GM12801 (cell line): Measurements from ENCODE around the gene COG2.

Experiments used
- TF ChIP-seq, protein P1 (sequence below): IDR thresholded peaks from one replicate; pipeline ENCODE4 v1.5.1; 2011; ENCODE audit warnings: control low read depth; ENCODE audit not compliant: insufficient read length; ENCODE audit errors: extremely low read depth

Gene COG2

DNA sequence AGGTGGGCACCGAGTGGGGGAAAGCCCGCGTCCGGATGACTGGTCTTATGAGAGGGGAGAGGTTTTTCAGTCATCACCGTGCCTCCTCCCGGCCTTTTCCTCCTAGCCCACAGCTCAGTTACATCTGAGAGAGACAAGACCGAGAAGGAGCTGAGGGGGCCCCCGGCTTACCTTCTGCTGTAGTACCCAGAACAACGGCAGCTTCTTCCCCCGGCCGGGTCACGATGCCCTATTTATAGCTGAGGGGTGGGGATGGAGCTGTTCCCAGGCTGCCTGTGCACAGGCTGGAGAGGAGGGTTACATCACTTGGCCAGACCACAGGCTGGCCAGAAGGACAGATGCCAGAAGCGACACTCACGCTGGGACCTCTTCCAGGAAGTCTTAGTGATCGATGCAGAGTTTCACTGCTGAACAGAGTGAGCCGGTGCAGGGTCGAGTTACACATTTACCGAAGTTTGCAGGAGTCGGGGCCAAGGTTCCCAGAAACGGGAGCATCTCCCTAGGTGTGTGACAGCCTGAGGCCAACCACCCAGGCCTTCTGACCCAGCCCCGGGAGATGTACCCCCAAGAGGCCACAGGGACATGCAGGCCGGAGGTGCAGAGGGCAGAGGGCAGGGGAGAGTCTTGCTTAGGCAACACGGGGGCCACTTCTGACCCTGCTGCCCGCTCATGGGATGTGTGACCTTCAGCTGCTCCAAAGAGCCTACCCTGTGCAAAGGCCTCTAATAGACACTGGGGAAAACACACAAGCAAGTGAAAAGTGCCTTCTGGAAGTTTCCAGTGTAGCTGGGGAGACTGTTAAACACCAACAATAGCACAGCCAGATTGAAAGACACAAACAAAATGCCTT, 71.9 kb downstream of the COG2 start, which contains the start of gene AGT:
TSS of gene AGT (minus strand) at position 208 of the 850 bp plus-strand sequence. CDS start 3,299 bp downstream, outside the sequence.
- TF ChIP-seq, protein P1, sequence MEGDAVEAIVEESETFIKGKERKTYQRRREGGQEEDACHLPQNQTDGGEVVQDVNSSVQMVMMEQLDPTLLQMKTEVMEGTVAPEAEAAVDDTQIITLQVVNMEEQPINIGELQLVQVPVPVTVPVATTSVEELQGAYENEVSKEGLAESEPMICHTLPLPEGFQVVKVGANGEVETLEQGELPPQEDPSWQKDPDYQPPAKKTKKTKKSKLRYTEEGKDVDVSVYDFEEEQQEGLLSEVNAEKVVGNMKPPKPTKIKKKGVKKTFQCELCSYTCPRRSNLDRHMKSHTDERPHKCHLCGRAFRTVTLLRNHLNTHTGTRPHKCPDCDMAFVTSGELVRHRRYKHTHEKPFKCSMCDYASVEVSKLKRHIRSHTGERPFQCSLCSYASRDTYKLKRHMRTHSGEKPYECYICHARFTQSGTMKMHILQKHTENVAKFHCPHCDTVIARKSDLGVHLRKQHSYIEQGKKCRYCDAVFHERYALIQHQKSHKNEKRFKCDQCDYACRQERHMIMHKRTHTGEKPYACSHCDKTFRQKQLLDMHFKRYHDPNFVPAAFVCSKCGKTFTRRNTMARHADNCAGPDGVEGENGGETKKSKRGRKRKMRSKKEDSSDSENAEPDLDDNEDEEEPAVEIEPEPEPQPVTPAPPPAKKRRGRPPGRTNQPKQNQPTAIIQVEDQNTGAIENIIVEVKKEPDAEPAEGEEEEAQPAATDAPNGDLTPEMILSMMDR: no peak

DNA sequence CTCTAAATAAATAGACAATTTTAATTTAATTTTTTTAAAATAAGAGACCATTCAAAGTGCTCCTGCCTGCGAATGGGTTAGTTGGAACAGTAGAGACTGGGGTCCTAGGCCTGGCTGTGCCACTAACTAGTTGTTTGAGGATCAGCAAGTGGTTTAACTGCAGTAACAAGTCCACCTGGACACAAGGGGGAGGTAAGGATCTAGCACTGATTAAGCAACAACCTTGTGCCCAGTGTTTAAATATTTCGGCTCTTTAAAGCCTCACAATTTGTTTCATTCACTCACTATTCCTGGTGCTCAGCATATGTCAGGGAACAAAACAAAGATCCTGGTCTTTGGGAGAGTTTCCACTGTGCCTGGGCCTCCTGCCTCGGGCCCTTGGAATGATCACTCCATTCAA, 73.2 kb downstream of the COG2 start:
- TF ChIP-seq, protein P1: no peak

DNA sequence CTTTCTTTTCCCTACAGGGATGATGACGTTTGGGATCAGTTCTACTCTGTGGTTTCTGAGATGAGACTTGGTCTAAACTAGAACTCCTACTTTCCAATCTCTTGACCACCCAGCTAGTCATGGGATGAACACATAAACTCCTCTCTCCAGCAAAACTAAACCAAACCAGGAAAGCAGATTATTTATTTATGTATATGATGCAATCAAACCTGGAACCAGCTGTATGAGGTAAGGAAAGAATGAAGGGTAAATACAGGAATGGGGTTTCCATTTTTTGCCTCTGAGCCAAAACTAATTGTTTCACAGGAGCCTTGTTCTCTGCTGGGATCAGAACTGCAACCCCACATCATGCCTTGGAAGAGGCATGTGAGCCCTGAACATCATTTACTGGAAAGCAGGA, 75.0 kb downstream of the COG2 start:
- TF ChIP-seq, protein P1: no peak

DNA sequence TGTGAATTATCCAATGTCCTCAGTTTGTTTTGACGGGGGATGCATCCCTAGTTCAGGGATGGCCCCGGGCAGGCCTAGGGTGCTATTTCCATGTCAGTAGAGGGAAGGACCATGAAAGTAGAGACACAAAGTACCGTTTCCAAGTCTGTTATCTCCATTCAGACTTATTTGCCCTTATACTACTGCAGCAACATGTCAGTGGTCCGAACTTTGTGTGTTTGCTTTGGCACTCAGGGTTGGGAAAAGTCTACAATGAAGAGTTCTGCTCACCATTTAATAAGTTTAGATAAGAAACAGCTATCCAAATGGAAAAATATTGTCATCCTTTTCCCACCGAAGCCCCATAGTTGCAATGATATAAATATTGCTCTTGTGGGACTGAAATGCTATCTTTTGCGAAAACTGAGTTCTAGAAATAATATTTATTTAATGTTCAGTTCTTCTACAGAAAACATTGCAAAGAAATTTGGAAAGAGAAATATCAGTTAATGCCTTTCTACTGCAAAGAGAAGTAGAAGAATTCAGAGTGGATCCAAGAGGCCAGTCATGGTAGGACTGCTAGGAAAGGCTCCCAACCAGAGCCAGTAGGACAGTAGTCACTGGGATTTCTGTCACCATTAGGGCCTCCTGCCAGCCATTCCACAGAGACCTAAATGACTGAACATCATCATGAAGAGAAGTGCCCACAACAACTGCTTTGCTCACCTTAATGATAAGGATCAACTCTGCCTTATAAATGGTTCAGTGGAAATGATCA, 83.2 kb downstream of the COG2 start:
- TF ChIP-seq, protein P1: no peak

DNA sequence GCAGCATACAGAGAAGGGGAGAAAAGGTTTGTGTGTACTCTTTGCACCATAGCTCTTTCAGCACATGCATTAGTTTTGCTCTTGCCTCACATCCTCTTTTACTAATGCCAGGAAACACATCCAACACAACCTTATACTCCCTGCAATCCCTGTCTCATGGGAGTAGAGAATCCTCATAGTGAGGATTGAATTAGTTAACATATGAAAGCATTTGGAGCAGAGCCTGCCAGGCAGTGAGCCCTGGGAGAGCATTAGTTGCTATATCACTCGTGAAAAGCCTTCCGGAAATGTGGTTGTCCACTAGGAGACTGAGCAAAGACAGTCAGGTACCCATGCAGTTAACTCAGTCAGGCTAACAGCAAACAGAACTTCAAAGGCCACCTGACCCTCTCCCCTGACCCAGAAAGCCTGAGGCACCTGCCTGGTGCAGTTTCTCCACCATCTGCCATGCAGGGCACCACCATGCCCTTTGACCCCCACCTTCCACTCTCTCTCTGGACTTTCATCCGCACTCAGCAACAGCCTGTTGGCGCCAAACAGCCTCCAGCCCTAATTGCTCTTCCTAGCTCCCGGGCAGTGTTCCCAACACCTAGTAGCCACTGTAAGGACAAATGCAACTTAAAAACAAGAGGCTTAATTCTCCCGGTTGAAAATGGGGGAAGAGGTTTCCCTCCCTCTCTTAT, 86.6 kb downstream of the COG2 start:
- TF ChIP-seq, protein P1: no peak

DNA sequence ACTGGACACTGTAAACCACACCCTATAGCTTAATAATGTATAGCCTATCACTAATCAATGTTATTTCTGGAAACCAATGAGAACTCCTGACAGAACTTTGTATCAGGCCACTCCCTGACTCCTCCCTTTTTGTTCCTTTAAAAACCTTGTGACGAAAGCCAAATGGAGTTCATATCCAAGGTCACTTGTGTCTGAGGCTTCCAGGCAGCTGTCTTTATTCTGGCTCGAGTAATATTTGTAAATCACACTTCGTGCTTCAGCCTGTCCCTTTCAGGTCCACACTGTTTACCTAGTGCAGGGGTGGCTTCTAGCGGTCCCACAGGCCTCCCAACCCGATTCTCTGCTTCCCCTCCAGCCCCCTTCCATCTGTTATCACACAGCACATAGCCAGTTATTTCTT, 88.7 kb downstream of the COG2 start:
- TF ChIP-seq, protein P1: no peak

DNA sequence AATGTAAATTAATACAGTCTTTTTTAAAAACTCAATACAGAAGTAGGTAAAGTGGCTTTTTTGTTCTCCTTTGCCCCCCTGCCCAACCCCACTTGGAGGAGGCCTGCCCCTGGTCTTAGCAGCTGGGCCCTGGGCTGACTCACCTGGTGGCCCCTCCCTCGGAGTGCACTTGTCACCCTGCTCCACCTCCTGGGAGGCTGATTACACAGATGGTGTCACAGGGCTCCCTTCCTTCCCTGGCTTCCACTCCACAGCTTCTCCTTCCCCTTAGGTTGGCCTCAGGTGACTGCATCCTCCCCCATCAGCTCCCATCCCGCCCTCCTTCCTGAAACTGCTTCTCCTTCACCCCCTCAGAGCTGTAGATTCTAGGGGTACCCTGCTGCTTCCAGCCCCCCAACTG, 93.2 kb downstream of the COG2 start:
- TF ChIP-seq, protein P1: no peak
